Measurements from ENCODE around the gene ZNF341.

DNA sequence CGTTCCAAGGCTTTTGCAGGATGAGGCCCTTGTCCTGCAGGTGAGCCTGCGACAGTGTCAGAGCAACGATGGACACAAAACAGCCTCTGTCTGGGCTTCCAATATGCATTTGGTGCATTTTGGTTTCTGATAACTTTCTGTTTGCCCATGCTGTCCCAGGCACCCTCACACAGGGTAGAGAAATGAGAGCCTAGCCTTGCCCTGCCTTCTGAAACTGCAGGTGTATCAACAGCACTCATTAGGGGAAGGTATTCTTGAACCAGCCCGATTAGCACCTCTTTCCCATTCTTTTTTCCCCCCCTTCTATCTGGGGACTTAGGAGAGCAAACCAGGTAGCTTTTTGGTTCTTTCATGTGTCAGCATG lies 109.6 kb downstream of the ZNF341 start:
- TF ChIP-seq, protein P1, sequence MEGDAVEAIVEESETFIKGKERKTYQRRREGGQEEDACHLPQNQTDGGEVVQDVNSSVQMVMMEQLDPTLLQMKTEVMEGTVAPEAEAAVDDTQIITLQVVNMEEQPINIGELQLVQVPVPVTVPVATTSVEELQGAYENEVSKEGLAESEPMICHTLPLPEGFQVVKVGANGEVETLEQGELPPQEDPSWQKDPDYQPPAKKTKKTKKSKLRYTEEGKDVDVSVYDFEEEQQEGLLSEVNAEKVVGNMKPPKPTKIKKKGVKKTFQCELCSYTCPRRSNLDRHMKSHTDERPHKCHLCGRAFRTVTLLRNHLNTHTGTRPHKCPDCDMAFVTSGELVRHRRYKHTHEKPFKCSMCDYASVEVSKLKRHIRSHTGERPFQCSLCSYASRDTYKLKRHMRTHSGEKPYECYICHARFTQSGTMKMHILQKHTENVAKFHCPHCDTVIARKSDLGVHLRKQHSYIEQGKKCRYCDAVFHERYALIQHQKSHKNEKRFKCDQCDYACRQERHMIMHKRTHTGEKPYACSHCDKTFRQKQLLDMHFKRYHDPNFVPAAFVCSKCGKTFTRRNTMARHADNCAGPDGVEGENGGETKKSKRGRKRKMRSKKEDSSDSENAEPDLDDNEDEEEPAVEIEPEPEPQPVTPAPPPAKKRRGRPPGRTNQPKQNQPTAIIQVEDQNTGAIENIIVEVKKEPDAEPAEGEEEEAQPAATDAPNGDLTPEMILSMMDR (IDR thresholded peaks at IDR 0.05) = no peak
- TF ChIP-seq POLR2AphosphoS5 (IDR thresholded peaks at IDR 0.05; ENCODE audit: insufficient read depth in 1 of 2, low read depth in 1 of 2) = no peak
